Measurements from ENCODE around the gene GPR143. TPM values are rescaled to one million over a fixed set of nuclear protein-coding genes. Genes with fewer than 3 reads are reported as not detected.
A peak's percentile ranks its signal among the peaks of the same experiment; 100 is the strongest.

The GPR143 gene
- total RNA-seq, 1 donor from 2014 or later, result 3.0 TPM

DNA sequence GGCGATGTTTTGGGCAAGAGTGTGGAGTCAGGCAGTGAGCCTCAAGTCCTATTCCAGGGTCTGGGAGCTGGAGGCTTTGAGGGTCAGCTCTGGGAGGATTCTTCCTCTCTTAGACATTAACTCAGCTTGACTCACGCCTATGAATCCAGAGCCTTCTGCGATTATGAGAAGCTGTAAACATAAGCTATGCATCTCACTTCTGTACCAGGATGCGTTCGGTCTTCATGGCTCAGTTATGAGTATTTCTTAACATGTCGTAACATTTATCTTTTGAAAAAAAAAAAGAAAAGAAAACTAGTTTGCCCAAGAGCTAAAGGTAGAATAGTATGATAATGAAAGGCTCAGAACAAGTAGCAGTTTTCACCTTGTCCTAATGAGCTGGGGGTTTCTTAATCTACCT, 25.2 kb upstream of the GPR143 start:
- no peaks in the 10 kb centered on the region for H3K79me2 ChIP-seq (ENCODE audit: insufficient read depth, low read length)
- DNase-seq (ENCODE audit: low read depth), result no peak
- no peak overlapping the region for H3K27ac ChIP-seq (ENCODE audit: low read depth, low read length)
- H3K9ac ChIP-seq (ENCODE audit: low read length), result no peak overlapping the region
- H3K27me3 ChIP-seq (ENCODE audit: insufficient read depth, low read length), result peaks cover 9% of the 10 kb centered on the region
- H4K20me1 ChIP-seq (ENCODE audit: insufficient read depth, low read length), result no peaks in the 10 kb centered on the region
- Mint-ChIP-seq H3K4me3 (ENCODE audit: unreplicated experiment) (no peak overlapping the region), H3K36me3 (ENCODE audit: low read depth, unreplicated experiment) (no peaks in the 10 kb centered on the region), H3K27ac (ENCODE audit: unreplicated experiment) (no peak overlapping the region), H3K27me3 (ENCODE audit: low read depth, unreplicated experiment) (no peaks in the 10 kb centered on the region), H3K4me1 (ENCODE audit: low read depth, unreplicated experiment) (peaks cover 17% of the 10 kb centered on the region), H3K9me3 (ENCODE audit: unreplicated experiment) (no peaks in the 10 kb centered on the region)
- FAIRE-seq, result no peak
- no peak overlapping the region for H3K4me3 ChIP-seq (ENCODE audit: insufficient read depth, low read depth, low read length)
- H3K4me2 ChIP-seq (ENCODE audit: low read length), result no peak overlapping the region
- TF ChIP-seq EZH2 (IDR thresholded peaks at IDR 0.05; ENCODE audit: insufficient read depth, low read length), result no peak
- TF ChIP-seq, protein P1, sequence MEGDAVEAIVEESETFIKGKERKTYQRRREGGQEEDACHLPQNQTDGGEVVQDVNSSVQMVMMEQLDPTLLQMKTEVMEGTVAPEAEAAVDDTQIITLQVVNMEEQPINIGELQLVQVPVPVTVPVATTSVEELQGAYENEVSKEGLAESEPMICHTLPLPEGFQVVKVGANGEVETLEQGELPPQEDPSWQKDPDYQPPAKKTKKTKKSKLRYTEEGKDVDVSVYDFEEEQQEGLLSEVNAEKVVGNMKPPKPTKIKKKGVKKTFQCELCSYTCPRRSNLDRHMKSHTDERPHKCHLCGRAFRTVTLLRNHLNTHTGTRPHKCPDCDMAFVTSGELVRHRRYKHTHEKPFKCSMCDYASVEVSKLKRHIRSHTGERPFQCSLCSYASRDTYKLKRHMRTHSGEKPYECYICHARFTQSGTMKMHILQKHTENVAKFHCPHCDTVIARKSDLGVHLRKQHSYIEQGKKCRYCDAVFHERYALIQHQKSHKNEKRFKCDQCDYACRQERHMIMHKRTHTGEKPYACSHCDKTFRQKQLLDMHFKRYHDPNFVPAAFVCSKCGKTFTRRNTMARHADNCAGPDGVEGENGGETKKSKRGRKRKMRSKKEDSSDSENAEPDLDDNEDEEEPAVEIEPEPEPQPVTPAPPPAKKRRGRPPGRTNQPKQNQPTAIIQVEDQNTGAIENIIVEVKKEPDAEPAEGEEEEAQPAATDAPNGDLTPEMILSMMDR (IDR thresholded peaks at IDR 0.05; ENCODE audit: insufficient read depth, low read depth, low read length), result no peak
- no peaks in the 10 kb centered on the region for H3K4me1 ChIP-seq (ENCODE audit: insufficient read depth, low read length)
- H2AFZ ChIP-seq (ENCODE audit: low read depth, low read length), result no peak overlapping the region
- H3K9me3 ChIP-seq (ENCODE audit: insufficient read depth, low read depth, low read length), result no peaks in the 10 kb centered on the region
- H3K36me3 ChIP-seq (ENCODE audit: insufficient read depth, low read length), result no peaks in the 10 kb centered on the region

DNA sequence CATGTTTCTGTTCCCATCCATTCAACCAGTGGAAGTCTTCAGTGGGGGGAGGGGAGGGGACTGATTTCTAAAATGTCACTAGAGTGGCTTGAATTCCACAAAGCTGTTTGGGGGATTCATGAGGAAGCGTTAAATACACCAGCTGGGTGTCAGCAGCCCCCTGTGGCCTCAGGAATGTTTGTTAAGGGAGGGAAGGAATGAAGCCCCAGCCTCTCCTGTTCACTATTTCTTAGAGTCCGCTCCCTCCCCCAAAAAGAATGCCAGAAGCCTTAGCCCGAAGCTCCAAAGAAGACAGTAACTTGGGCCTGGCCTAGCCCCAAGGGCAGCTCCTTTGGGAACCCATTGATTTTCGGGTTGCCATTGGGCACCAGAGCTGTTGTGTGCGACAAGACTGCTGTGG, 23.9 kb upstream of the GPR143 start:
- no peak overlapping the region for H2AFZ ChIP-seq (ENCODE audit: low read depth, low read length)
- no peaks in the 10 kb centered on the region for H3K9me3 ChIP-seq (ENCODE audit: insufficient read depth, low read depth, low read length)
- H4K20me1 ChIP-seq (ENCODE audit: insufficient read depth, low read length), result no peaks in the 10 kb centered on the region
- DNase-seq (ENCODE audit: low read depth) (no peak), FAIRE-seq (no peak)
- Mint-ChIP-seq H3K27me3 (ENCODE audit: low read depth, unreplicated experiment) (no peaks in the 10 kb centered on the region), H3K36me3 (ENCODE audit: low read depth, unreplicated experiment) (no peaks in the 10 kb centered on the region), H3K4me3 (ENCODE audit: unreplicated experiment) (peak overlapping the region; percentile 91), H3K4me1 (ENCODE audit: low read depth, unreplicated experiment) (peaks cover 13% of the 10 kb centered on the region), H3K27ac (ENCODE audit: unreplicated experiment) (peak overlapping the region; percentile 50), H3K9me3 (ENCODE audit: unreplicated experiment) (no peaks in the 10 kb centered on the region)
- no peak overlapping the region for H3K9ac ChIP-seq (ENCODE audit: low read length)
- H3K4me2 ChIP-seq (ENCODE audit: low read length), result no peak overlapping the region
- H3K4me1 ChIP-seq (ENCODE audit: insufficient read depth, low read length), result no peaks in the 10 kb centered on the region
- H3K27ac ChIP-seq (ENCODE audit: low read depth, low read length), result no peak overlapping the region
- H3K27me3 ChIP-seq (ENCODE audit: insufficient read depth, low read length), result peaks cover 16% of the 10 kb centered on the region
- no peak overlapping the region for H3K4me3 ChIP-seq (ENCODE audit: insufficient read depth, low read depth, low read length)
- TF ChIP-seq EZH2 (IDR thresholded peaks at IDR 0.05; ENCODE audit: insufficient read depth, low read length), result no peak
- TF ChIP-seq, protein P1 (IDR thresholded peaks at IDR 0.05; ENCODE audit: insufficient read depth, low read depth, low read length), result no peak
- no peaks in the 10 kb centered on the region for H3K36me3 ChIP-seq (ENCODE audit: insufficient read depth, low read length)
- no peaks in the 10 kb centered on the region for H3K79me2 ChIP-seq (ENCODE audit: insufficient read depth, low read length)

DNA sequence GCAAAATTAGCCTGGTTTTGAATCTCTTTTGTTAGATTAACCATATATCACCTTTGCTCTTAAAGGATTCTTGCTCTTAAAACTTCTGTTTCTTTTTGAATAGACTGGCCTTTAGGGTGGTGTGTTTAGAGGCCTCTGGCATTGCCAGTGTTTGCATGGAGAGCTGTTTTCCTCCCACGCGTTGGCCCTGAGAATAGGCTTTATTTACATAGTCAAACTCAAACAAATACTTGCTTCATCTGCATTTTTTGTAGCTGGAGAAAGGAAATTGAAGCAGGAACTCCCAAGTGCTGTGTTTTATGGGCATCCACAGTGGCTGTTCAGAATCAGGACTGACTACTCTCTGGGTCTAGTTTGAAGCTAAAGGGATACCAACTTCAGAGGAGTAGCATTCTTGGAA, 23.3 kb upstream of the GPR143 start:
- Histone ChIP-seq H4K20me1 (ENCODE audit: insufficient read depth, low read length) (no peaks in the 10 kb centered on the region), H3K9ac (ENCODE audit: low read length) (no peak overlapping the region), H3K4me3 (ENCODE audit: insufficient read depth, low read depth, low read length) (no peak overlapping the region), H3K27ac (ENCODE audit: low read depth, low read length) (no peak overlapping the region), H3K79me2 (ENCODE audit: insufficient read depth, low read length) (no peaks in the 10 kb centered on the region), H3K9me3 (ENCODE audit: insufficient read depth, low read depth, low read length) (no peaks in the 10 kb centered on the region), H3K4me1 (ENCODE audit: insufficient read depth, low read length) (no peaks in the 10 kb centered on the region), H3K27me3 (ENCODE audit: insufficient read depth, low read length) (peaks cover 17% of the 10 kb centered on the region), H2AFZ (ENCODE audit: low read depth, low read length) (no peak overlapping the region), H3K4me2 (ENCODE audit: low read length) (no peak overlapping the region), H3K36me3 (ENCODE audit: insufficient read depth, low read length) (no peaks in the 10 kb centered on the region)
- Mint-ChIP-seq H3K36me3 (ENCODE audit: low read depth, unreplicated experiment) (no peaks in the 10 kb centered on the region), H3K27ac (ENCODE audit: unreplicated experiment) (peak overlapping the region; percentile 50), H3K4me1 (ENCODE audit: low read depth, unreplicated experiment) (peaks cover 13% of the 10 kb centered on the region), H3K4me3 (ENCODE audit: unreplicated experiment) (peak overlapping the region; percentile 91), H3K9me3 (ENCODE audit: unreplicated experiment) (no peaks in the 10 kb centered on the region), H3K27me3 (ENCODE audit: low read depth, unreplicated experiment) (no peaks in the 10 kb centered on the region)
- DNase-seq (ENCODE audit: low read depth) (no peak), FAIRE-seq (no peak)
- no peak for TF ChIP-seq EZH2 (IDR thresholded peaks at IDR 0.05; ENCODE audit: insufficient read depth, low read length)
- TF ChIP-seq, protein P1 (IDR thresholded peaks at IDR 0.05; ENCODE audit: insufficient read depth, low read depth, low read length), result no peak

Measured in astrocyte (in vitro differentiated cells and primary cell).